Stomach smooth muscle (tissue), 2 donors: Measurements from ENCODE around the gene ZCCHC14.
"Not testable (repeated sequence)": the region's sequence is repeated elsewhere in the genome, so short reads cannot be mapped to it uniquely, and the experiment has no call there.

Source experiments
- H3K27ac ChIP-seq: one replicate; pipeline ENCODE4 v1.7.0; 2013; ENCODE audit warnings: mild to moderate bottlenecking, low read length, inconsistent platforms
- H3K27me3 ChIP-seq, 2 donors: one replicate each; pipeline ENCODE4 v1.7.0; 2013; ENCODE audit warnings: low read length in 2 of 2; ENCODE audit not compliant: insufficient read depth in 2 of 2, control insufficient read depth in 1 of 2
- H3K36me3 ChIP-seq, 2 donors: one replicate each; pipeline ENCODE4 v1.7.0; 2013; ENCODE audit warnings: low read length in 2 of 2; ENCODE audit not compliant: control insufficient read depth in 2 of 2, insufficient read depth in 2 of 2
- H3K4me1 ChIP-seq: one replicate; pipeline ENCODE4 v1.7.0; 2013; ENCODE audit warnings: low read length; ENCODE audit not compliant: control insufficient read depth, insufficient read depth
- H3K4me3 ChIP-seq, 2 donors: one replicate each; pipeline ENCODE4 v1.7.0; 2013; ENCODE audit warnings: low read length in 2 of 2
- H3K9ac ChIP-seq, 2 donors: one replicate each; pipeline ENCODE4 v1.7.0; 2013; ENCODE audit warnings: low read length in 2 of 2, mild to moderate bottlenecking in 1 of 2
- H3K9me3 ChIP-seq, 2 donors: one replicate each; pipeline ENCODE4 v1.7.0; 2013; ENCODE audit warnings: low read length in 2 of 2; ENCODE audit not compliant: control insufficient read depth in 2 of 2
- donor health status: healthy.
- donor health status: Pancreatic carcinoma.

ZCCHC14 gene

DNA sequence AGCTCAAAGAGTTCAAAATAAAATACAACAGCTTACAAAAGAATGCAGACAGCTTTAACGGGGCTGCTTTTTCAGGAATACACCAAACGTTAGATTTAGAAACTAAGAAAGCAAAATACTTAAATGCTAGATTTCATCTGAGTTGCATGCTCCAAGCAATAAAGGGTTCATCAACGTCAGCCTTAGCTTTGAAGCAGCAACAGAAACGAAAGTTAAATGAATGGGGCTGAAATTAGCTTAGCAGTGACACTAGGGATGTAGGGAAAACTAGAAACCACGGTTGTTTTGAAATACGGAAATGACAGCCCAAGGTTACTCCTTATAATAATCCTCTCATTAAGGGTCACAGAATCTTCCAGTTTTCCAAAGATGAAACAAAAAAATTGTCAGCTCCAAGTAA is 3.9 kb downstream of the ZCCHC14 start:
- not testable (repeated sequence) for H3K27me3 ChIP-seq, H3K36me3 ChIP-seq, H3K27ac ChIP-seq, H3K9me3 ChIP-seq, H3K9ac ChIP-seq
- peaks cover 54% of the 10 kb centered on the region for H3K4me1 ChIP-seq
- H3K4me3 ChIP-seq, result peak overlapping the region in 1 of 2 donors; percentile 68

- Histone ChIP-seq H3K9me3 (no peaks in the 10 kb centered on the region), H3K4me3 (peak overlapping the region in 1 of 2 donors; percentile 54), H3K9ac (no peak overlapping the region), H3K4me1 (peaks cover 46% of the 10 kb centered on the region), H3K27ac (no peak overlapping the region), H3K36me3 (no peaks in the 10 kb centered on the region), H3K27me3 (no peaks in the 10 kb centered on the region)
Observed at GRCh38 chr16:87487361-87487924, 5.4 kb downstream of the ZCCHC14 start.

GRCh38 chr16:87486713-87487247 is 6.0 kb downstream of the ZCCHC14 start:
- Histone ChIP-seq H3K27ac (no peak overlapping the region), H3K27me3 (no peaks in the 10 kb centered on the region), H3K9ac (no peak overlapping the region), H3K36me3 (no peaks in the 10 kb centered on the region), H3K4me3 (no peak overlapping the region), H3K4me1 (peaks cover 46% of the 10 kb centered on the region), H3K9me3 (no peaks in the 10 kb centered on the region)

- peaks cover 42% of the 10 kb centered on the region for H3K4me1 ChIP-seq
Observed at GRCh38 chr16:87486282-87486681, 6.5 kb downstream of the ZCCHC14 start.

DNA sequence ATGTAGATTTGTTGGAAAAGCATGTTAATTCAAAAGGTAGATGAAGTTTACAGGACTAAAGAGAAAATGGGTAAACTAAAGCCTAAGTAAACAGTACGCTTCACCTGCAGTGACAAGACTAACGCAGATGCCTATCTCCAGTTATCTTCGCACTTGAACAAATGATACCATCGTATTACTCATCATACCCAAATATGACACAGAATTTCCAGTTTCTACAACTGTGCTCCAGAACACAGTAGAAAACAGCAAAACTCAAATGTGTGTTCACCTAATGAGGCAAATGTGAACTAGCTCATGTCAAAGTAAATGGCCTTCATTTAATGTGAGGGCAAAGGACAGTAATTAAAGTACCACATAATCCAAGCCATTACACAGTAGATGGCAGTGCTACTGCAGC is 7.0 kb downstream of the ZCCHC14 start:
- peaks cover 37% of the 10 kb centered on the region for H3K4me1 ChIP-seq
- not testable (repeated sequence) for H3K27ac ChIP-seq, H3K36me3 ChIP-seq, H3K27me3 ChIP-seq, H3K9me3 ChIP-seq, H3K9ac ChIP-seq, H3K4me3 ChIP-seq

More at GRCh38 chr16:87486282-87486681, 6.5 kb downstream of the ZCCHC14 start:
- H3K27ac ChIP-seq, result no peak overlapping the region
- no peak overlapping the region for H3K4me3 ChIP-seq
- H3K9ac ChIP-seq, result no peak overlapping the region
- no peaks in the 10 kb centered on the region for H3K9me3 ChIP-seq
- H3K36me3 ChIP-seq, result no peaks in the 10 kb centered on the region
- H3K27me3 ChIP-seq, result no peaks in the 10 kb centered on the region

- H3K9ac ChIP-seq, result no peak overlapping the region
- H3K27ac ChIP-seq, result peak overlapping the region; percentile 31
- peaks cover 29% of the 10 kb centered on the region for H3K4me1 ChIP-seq
- H3K4me3 ChIP-seq, result no peak overlapping the region
- no peaks in the 10 kb centered on the region for H3K36me3 ChIP-seq
- no peaks in the 10 kb centered on the region for H3K9me3 ChIP-seq
- no peaks in the 10 kb centered on the region for H3K27me3 ChIP-seq
Observed at GRCh38 chr16:87484487-87485331, 8.1 kb downstream of the ZCCHC14 start.

GRCh38 chr16:87483481-87483880 is 9.3 kb downstream of the ZCCHC14 start:
- Histone ChIP-seq H3K9ac (no peak overlapping the region), H3K4me3 (no peak overlapping the region), H3K27me3 (no peaks in the 10 kb centered on the region), H3K36me3 (no peaks in the 10 kb centered on the region), H3K27ac (no peak overlapping the region), H3K4me1 (peaks cover 23% of the 10 kb centered on the region), H3K9me3 (no peaks in the 10 kb centered on the region)

DNA sequence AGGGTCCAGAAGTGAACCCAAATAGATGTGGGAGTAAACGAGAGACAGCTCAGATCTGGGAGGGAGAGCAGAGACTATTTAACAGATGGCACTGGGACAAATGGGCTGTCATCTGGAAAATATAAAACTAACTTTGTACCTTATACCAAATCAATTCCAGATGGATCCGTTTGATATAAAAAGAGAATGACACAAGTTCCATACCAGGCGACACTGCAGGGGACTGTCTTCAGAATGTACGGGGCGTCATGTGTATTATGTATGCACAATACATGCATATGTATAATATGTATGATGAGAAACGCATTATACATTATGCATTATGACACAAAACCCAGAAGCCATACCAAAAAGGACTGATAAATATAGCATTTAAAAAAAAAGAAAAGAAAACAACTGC is 10.2 kb downstream of the ZCCHC14 start:
- H3K4me1 ChIP-seq, result peaks cover 21% of the 10 kb centered on the region
- not testable (repeated sequence) for H3K9me3 ChIP-seq, H3K9ac ChIP-seq, H3K36me3 ChIP-seq, H3K27me3 ChIP-seq, H3K27ac ChIP-seq, H3K4me3 ChIP-seq

DNA sequence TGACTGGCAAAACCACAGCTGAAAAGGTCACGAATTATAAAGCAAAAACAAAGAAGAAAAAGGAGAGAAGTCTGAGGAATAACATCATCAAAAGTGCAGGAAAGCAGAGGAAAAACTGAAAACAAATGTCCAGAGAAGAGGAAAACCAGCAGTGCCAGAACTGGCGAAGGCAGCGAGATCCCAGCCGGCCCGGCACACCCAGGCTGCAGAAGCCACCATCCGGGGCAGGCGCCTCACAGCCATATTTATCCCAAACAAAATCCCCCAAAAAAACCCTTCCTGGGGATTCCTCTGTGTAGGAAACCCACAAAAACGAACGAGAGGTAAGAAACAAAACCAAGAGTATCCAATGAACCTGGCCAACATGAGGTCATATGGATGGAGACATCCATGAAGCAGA is 10.6 kb downstream of the ZCCHC14 start:
- Histone ChIP-seq H3K36me3 (no peaks in the 10 kb centered on the region), H3K27me3 (no peaks in the 10 kb centered on the region), H3K27ac (no peak overlapping the region), H3K4me1 (peaks cover 20% of the 10 kb centered on the region), H3K9me3 (no peaks in the 10 kb centered on the region), H3K4me3 (no peak overlapping the region), H3K9ac (no peak overlapping the region)

GRCh38 chr16:87481711-87482110 is 11.1 kb downstream of the ZCCHC14 start:
- H3K9me3 ChIP-seq, H3K4me3 ChIP-seq, H3K27ac ChIP-seq, H3K36me3 ChIP-seq, H3K9ac ChIP-seq, H3K27me3 ChIP-seq: not testable (repeated sequence)
- H3K4me1 ChIP-seq, result peaks cover 16% of the 10 kb centered on the region
